Gastrocnemius medialis (tissue), 4 donors: Measurements from ENCODE around the gene TNRC6B.

ENCODE experiments used
- POLR2A ChIP-seq, 2 donors: fragments of 450-650 bp; IDR thresholded peaks; one replicate each; pipeline ENCODE4 v1.6.1; 2017; ENCODE audit warnings: antibody characterized with exemption in 2 of 2, mild to moderate bottlenecking in 2 of 2, moderate library complexity in 2 of 2
- TF ChIP-seq, protein P1 (sequence below), 5 experiments: fragments of 450-650 bp in 3 of 5; fragments of 200-600 bp in 2 of 5; sonication (generic) in 2 of 5; IDR thresholded peaks in 4 of 5; conservative IDR thresholded peaks in 1 of 5; 1 replicate in 4 of 5; 2 replicates in 1 of 5; pipeline ENCODE4 v1.5.1; 2016 to 2019; ENCODE audit warnings: antibody characterized with exemption in 5 of 5, mild to moderate bottlenecking in 3 of 5, moderate library complexity in 3 of 5

GRCh38 chr22:40334060-40334459, 156.3 kb downstream of the TNRC6B start:
- TF ChIP-seq, protein P1, sequence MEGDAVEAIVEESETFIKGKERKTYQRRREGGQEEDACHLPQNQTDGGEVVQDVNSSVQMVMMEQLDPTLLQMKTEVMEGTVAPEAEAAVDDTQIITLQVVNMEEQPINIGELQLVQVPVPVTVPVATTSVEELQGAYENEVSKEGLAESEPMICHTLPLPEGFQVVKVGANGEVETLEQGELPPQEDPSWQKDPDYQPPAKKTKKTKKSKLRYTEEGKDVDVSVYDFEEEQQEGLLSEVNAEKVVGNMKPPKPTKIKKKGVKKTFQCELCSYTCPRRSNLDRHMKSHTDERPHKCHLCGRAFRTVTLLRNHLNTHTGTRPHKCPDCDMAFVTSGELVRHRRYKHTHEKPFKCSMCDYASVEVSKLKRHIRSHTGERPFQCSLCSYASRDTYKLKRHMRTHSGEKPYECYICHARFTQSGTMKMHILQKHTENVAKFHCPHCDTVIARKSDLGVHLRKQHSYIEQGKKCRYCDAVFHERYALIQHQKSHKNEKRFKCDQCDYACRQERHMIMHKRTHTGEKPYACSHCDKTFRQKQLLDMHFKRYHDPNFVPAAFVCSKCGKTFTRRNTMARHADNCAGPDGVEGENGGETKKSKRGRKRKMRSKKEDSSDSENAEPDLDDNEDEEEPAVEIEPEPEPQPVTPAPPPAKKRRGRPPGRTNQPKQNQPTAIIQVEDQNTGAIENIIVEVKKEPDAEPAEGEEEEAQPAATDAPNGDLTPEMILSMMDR (IDR thresholded peaks at IDR 0.05 in 4 of 5, conservative IDR thresholded peaks at IDR 0.05 in 1 of 5), result no peak
- TF ChIP-seq POLR2A (IDR thresholded peaks at IDR 0.05), result no peak
